HUES6 (cell line): ENCODE results near the gene CEACAM5.

Experiments
- H3K27ac ChIP-seq: 2 replicates; pipeline ENCODE4 v1.7.0; 2013; ENCODE audit warnings: low read depth, mild to moderate bottlenecking, low read length, inconsistent platforms
- H3K27me3 ChIP-seq: 2 replicates; pipeline ENCODE4 v1.6.1; 2013; ENCODE audit warnings: low read length; ENCODE audit not compliant: control insufficient read depth, insufficient read depth
- H3K36me3 ChIP-seq: 2 replicates; pipeline ENCODE4 v1.6.1; 2013; ENCODE audit warnings: low read length; ENCODE audit not compliant: control insufficient read depth, insufficient read depth
- H3K4me1 ChIP-seq: 2 replicates; pipeline ENCODE4 v1.6.1; 2013; ENCODE audit warnings: low read length; ENCODE audit not compliant: control insufficient read depth, insufficient read depth
- H3K4me3 ChIP-seq: 2 replicates; pipeline ENCODE4 v1.5.1; 2013; ENCODE audit warnings: low read depth, low read length
- H3K9ac ChIP-seq: one replicate; pipeline ENCODE4 v1.6.1; 2013; ENCODE audit warnings: mild to moderate bottlenecking, low read length
- H3K9me3 ChIP-seq: 2 replicates; pipeline ENCODE4 v1.6.1; 2013; ENCODE audit warnings: low read depth, low read length; ENCODE audit not compliant: control insufficient read depth, insufficient read depth

Gene CEACAM5

DNA sequence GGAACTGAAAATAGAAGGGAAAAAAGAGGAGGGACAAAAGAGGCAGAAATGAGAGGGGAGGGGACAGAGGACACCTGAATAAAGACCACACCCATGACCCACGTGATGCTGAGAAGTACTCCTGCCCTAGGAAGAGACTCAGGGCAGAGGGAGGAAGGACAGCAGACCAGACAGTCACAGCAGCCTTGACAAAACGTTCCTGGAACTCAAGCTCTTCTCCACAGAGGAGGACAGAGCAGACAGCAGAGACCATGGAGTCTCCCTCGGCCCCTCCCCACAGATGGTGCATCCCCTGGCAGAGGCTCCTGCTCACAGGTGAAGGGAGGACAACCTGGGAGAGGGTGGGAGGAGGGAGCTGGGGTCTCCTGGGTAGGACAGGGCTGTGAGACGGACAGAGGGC, at the start of gene CEACAM5:
Gene CEACAM5 (plus strand): TSS at position 146 of the 400 bp plus-strand sequence. CDS start 106 bp downstream, at position 252.
- Histone ChIP-seq H3K36me3 (no peaks in the 10 kb centered on the region), H3K9ac (no peak within 1 kb of the TSS), H3K4me1 (no peaks in the 10 kb centered on the region), H3K4me3 (no peak within 1 kb of the TSS), H3K9me3 (no peaks in the 10 kb centered on the region), H3K27me3 (peaks cover 58% of the 10 kb centered on the region), H3K27ac (no peak within 1 kb of the TSS)

DNA sequence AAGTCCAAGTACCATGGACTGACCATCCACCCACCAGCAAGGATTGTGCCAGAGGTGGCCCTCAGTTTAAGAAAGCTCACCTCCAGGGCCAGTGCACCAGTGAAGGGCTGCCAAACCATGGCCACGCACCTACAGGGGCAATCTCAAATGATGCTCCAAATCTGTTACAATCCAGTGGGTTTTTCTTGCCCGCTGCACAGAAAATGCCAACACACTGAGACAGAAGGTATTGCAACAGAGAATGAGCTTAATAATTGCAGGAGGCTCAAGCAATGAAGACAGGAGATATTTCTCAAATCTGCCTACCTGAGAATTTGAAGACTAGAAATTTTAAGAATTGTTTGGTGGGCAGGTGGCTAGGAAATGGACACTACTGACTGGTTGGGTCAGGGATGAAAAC, 42.4 kb upstream of the CEACAM5 start:
- Histone ChIP-seq H3K27me3 (peaks cover 12% of the 10 kb centered on the region), H3K4me3 (no peak overlapping the region)

DNA sequence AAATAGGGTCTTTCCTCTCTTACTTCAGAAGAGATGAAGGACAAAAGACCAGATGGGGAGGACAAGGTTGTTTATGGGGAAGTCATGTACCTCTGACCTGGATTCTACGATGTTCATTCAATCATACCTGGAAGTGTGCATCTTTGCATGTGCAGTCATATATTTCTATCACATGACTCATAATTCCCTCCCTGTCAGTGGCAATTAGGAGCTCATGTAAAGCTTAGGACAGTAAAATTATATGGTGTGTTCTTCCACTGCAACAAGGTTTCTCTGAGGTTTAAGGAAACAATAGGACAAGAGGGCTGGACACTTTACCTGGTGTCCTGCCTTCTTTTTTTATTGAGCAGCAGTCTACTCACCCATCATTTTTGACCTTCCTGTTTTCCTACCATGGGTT, 40.1 kb upstream of the CEACAM5 start:
- Histone ChIP-seq H3K9ac (no peak overlapping the region), H3K27me3 (peaks cover 28% of the 10 kb centered on the region), H3K4me1 (no peaks in the 10 kb centered on the region), H3K27ac (no peak overlapping the region), H3K4me3 (no peak overlapping the region), H3K9me3 (peaks cover 14% of the 10 kb centered on the region), H3K36me3 (no peaks in the 10 kb centered on the region)

More for the DNA sequence above, 42.4 kb upstream of the CEACAM5 start:
- peaks cover 14% of the 10 kb centered on the region for H3K9me3 ChIP-seq
- H3K9ac ChIP-seq = no peak overlapping the region
- no peaks in the 10 kb centered on the region for H3K36me3 ChIP-seq
- H3K4me1 ChIP-seq = no peaks in the 10 kb centered on the region
- H3K27ac ChIP-seq = no peak overlapping the region

DNA sequence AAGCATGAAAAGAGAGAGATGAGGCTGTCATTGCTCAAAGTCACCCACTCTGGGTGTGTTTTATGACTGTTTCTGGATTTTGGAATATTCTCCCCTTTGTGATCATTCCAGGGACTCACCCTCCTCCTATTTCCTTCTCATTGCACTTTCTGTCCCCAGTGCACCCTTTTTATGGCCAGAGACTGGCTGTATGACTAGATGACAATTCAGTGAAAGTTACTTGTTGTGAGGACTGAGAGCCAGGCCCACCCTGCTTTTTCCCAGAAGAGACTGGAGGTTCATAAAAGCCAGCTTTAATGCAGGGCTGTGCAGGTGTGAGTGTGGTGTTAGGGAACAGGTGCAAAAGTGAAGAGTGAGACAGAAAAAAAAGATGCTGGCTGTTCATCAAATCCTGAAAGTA, 37.7 kb upstream of the CEACAM5 start:
- Histone ChIP-seq H3K9me3 (peaks cover 10% of the 10 kb centered on the region), H3K27ac (no peak overlapping the region), H3K27me3 (peaks cover 40% of the 10 kb centered on the region), H3K4me3 (no peak overlapping the region), H3K4me1 (no peaks in the 10 kb centered on the region), H3K36me3 (no peaks in the 10 kb centered on the region), H3K9ac (no peak overlapping the region)

DNA sequence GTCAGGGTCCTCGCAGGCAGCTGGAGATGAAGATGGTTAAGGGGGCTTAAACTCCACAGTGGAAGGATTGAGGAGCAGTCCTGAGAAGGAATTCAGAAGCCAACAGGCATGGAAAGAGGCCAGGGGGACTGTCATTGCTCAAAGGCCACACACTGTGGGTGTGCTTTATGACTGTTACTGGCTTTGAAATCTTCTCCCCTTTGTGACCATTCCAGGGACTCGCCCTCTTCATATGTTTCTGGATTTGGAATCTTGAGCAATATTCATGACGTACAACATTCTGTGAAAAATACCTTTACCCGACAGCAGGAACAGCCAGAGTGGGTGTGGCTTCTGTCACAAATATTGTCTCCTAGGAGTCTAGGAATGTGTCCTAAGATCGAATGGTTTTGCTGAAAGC, 36.9 kb upstream of the CEACAM5 start:
- Histone ChIP-seq H3K27ac (no peak overlapping the region), H3K4me1 (no peaks in the 10 kb centered on the region), H3K27me3 (peaks cover 43% of the 10 kb centered on the region), H3K9ac (no peak overlapping the region), H3K4me3 (no peak overlapping the region), H3K36me3 (no peaks in the 10 kb centered on the region), H3K9me3 (peaks cover 4% of the 10 kb centered on the region; the same call in 1 of the 2 replicates)

DNA sequence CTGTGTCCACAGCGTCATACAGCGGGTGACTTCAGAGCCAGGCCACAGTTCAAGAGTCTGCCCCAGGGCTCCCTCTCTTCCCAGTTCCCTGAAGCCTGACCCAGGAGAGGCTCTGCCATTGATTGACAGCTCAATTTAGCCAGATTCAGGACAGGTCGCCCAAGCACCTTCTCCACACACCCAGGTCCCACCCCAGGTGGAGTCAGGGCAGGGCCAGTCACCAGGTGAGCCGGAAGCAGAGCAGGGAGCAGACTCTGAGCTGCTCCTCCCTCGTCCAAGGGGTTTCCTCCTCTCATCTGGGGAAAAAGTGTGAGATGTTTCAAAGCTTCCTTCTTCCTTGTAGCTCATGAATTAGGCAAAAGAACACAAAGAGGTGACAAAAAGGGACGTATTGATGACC, 26.0 kb upstream of the CEACAM5 start:
- no peak overlapping the region for H3K27ac ChIP-seq
- no peaks in the 10 kb centered on the region for H3K9me3 ChIP-seq
- no peak overlapping the region for H3K4me3 ChIP-seq
- no peak overlapping the region for H3K9ac ChIP-seq
- H3K36me3 ChIP-seq = no peaks in the 10 kb centered on the region
- no peaks in the 10 kb centered on the region for H3K4me1 ChIP-seq
- H3K27me3 ChIP-seq = peaks cover 72% of the 10 kb centered on the region

DNA sequence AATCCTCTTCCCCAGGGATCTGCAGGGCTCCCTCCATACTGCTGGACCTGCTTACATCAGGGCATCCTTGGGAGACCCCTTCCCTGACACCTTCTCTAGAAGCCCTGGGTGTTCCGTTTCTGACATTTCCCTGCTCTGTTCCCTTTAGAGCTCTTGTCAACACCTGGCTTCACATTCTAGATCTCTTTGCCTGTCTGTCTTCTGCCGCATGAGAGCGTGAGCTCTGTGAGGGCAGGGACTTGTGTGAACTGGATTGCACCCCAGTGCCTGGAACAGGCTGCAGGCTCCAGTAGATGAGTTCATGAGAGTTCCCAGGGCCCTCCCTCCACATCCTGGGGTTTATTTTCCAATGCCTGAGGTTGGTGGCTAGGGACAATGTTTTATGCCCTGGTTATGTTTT, 21.0 kb upstream of the CEACAM5 start:
- H3K27me3 ChIP-seq = peaks cover 76% of the 10 kb centered on the region
- H3K9ac ChIP-seq = no peak overlapping the region
- H3K4me3 ChIP-seq = no peak overlapping the region
- no peaks in the 10 kb centered on the region for H3K36me3 ChIP-seq
- H3K9me3 ChIP-seq = no peaks in the 10 kb centered on the region
- no peaks in the 10 kb centered on the region; the same call in 1 of the 2 replicates for H3K4me1 ChIP-seq
- no peak overlapping the region for H3K27ac ChIP-seq

DNA sequence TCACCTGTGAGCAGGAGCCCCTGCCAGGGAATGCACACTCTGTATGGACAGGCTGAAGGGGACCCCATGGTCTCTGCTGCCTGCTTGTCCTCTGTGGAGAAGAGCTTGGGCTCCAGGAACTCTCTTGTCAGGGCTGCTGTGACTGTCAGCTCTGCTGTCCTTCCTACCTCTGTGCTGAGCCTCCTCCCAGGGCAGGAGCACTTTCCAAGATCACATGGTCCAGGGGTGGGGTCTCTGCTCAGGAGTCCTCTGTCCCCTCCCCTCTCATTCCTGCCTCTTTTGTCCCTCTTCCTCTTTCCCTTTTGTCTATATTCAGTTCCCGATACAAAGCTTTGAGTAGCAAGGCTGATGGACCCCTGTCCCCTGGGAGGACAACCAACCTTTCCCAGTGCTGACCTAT, 20.3 kb upstream of the CEACAM5 start, which contains the start of gene CEACAM7:
Gene CEACAM7 (minus strand): TSS at position 173 of the 400 bp plus-strand sequence. CDS start 105 bp downstream, at position 68.
- H3K9me3 ChIP-seq = no peaks in the 10 kb centered on the region
- no peaks in the 10 kb centered on the region for H3K36me3 ChIP-seq

DNA sequence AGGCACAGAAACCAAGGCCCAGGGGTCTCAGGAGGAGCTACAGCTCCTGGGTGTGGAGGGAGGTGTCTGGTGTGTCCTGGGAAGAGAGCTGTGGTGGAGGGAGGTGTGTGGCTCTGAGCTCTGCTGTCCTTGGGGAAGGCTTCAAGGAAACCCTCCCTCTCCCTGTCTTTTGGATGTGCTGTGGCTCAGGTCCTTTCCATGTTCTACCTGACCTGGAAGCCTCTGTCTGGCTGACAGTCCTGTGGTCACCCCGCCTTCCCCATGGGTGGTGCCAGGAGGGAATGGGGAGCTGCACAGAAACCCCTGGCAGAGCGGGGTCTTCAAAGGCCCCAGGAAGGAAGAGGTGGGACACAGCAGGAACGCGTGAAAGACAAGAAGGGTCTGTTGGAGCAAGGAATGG, 19.7 kb upstream of the CEACAM5 start:
- Histone ChIP-seq H3K4me1 (no peaks in the 10 kb centered on the region; the same call in 1 of the 2 replicates), H3K36me3 (no peaks in the 10 kb centered on the region), H3K9me3 (no peaks in the 10 kb centered on the region), H3K27ac (no peak overlapping the region), H3K9ac (no peak overlapping the region), H3K4me3 (no peak overlapping the region), H3K27me3 (peaks cover 67% of the 10 kb centered on the region)

More for the DNA sequence above, 20.3 kb upstream of the CEACAM5 start, which contains the start of gene CEACAM7:
- Histone ChIP-seq H3K27me3 (peaks cover 73% of the 10 kb centered on the region), H3K4me3 (no peak within 1 kb of the TSS), H3K9ac (no peak within 1 kb of the TSS), H3K27ac (no peak within 1 kb of the TSS), H3K4me1 (no peaks in the 10 kb centered on the region; the same call in 1 of the 2 replicates)

DNA sequence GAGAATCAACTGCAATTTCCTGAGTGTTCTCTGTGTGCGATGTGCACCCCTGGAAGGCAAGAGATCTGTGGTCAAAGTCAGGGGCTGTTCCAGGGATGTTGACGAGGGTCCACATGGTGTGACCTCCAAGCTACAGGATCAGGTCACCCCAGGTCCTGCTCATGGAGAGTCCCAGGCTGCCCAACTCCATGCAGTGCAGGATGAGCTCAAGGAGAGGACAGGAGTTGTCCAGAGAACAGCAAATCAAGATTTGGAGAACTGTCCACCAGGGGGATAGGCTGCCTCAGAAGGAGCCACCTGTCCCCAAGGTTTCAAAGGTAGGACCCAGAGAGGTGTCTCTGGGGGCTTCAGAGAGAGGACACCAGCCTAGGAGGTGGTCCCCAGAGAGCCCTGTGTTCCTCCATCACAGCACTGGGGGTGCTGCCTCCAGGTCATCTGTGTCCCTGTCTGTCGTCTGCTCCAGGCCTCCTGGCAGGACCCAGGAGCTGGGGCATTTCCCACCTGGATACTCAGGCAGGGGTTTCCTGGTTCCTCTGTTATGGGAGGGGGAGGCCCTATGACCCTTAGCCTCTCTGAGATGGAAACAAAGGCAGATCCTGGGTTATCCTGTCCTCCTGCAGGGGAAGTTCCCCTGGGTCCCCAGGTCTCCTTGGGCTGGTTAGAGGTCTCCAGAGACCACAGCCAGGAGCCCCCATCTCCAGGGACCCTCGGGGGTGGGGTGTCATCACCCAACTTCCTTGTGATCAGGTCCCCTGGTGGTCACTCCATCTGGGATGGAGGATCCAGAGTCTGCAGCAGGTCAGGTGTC, 18.2 kb upstream of the CEACAM5 start:
- Histone ChIP-seq H3K27ac (no peak overlapping the region), H3K9me3 (no peaks in the 10 kb centered on the region), H3K9ac (no peak overlapping the region), H3K27me3 (peaks cover 59% of the 10 kb centered on the region), H3K36me3 (no peaks in the 10 kb centered on the region), H3K4me3 (no peak overlapping the region), H3K4me1 (no peaks in the 10 kb centered on the region; the same call in 1 of the 2 replicates)

DNA sequence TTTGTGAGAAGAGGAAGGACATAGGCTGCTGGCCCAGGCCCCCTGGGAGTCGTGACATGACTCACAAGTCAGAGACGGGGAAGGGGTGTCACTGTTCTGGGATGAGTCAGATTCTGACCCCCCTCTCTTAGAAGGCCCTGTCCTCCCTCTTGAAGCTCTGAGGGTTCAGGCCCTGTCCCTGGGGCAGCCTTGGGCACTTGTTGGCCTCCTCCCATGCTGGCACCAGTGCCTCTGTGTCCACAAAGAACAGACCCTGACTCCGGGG, 17.7 kb upstream of the CEACAM5 start:
- H3K27ac ChIP-seq = no peak overlapping the region
- H3K9ac ChIP-seq = no peak overlapping the region
- peaks cover 56% of the 10 kb centered on the region for H3K27me3 ChIP-seq
- no peaks in the 10 kb centered on the region for H3K9me3 ChIP-seq
- H3K36me3 ChIP-seq = no peaks in the 10 kb centered on the region
- H3K4me3 ChIP-seq = no peak overlapping the region
- no peaks in the 10 kb centered on the region; the same call in 1 of the 2 replicates for H3K4me1 ChIP-seq
